Right kidney (tissue), 9 donors: Measurements from ENCODE around the gene OR6C3.
"Not testable (repeated sequence)": the region's sequence is repeated elsewhere in the genome, so short reads cannot be mapped to it uniquely, and the experiment has no call there.

Experiments
- DNase-seq: peaks from one replicate; pipeline ENCODE4 v3.0.0-alpha.2; 2016
- long read RNA-seq, 8 donors: transcript quantifications; one replicate each; lab custom pipeline, GENCODE V29; 2026

Gene OR6C3
- long read RNA-seq, donor 1, result 0 reads
- long read RNA-seq, donor 2, result 0 reads
- long read RNA-seq, donor 3, result 0 reads
- long read RNA-seq, donor 4, result 0 reads
- long read RNA-seq, donor 5, result 0 reads
- long read RNA-seq, donor 6, result 0 reads
- long read RNA-seq, donor 7, result 0 reads
- long read RNA-seq, donor 8, result 0 reads

GRCh38 chr12:55330446-55330845 lies at the start of gene OR6C3:
TSS of gene OR6C3 (plus strand) at chr12:55330746. CDS start at chr12:55331701, 955 bp downstream.
- DNase-seq, result no peak

- no peak for DNase-seq
Observed at GRCh38 chr12:55280991-55281390, 49.6 kb upstream of the OR6C3 start.

- no peak for DNase-seq
Observed at GRCh38 chr12:55289999-55290398, 40.5 kb upstream of the OR6C3 start.

- no peak for DNase-seq
Observed at GRCh38 chr12:55296469-55296868, 34.1 kb upstream of the OR6C3 start, which contains the start of gene OR6C6. TSS of gene OR6C6 (minus strand) at chr12:55296569. CDS start at chr12:55295232, 1,337 bp downstream.

GRCh38 chr12:55314043-55314442 lies 16.5 kb upstream of the OR6C3 start, which contains the start of gene OR6C1:
TSS of gene OR6C1 (plus strand) at chr12:55314343. CDS start at chr12:55320600, 6,257 bp downstream.
- no peak for DNase-seq

- no peak for DNase-seq
Observed at GRCh38 chr12:55320201-55320600, 10.3 kb upstream of the OR6C3 start.

GRCh38 chr12:55325801-55326200 lies 4.7 kb upstream of the OR6C3 start:
- not testable (repeated sequence) for DNase-seq

- DNase-seq, result no peak
Observed at GRCh38 chr12:55336002-55336401, 5.5 kb downstream of the OR6C3 start.

GRCh38 chr12:55355338-55355737 lies 24.8 kb downstream of the OR6C3 start:
- DNase-seq, result not testable (repeated sequence)

- DNase-seq, result no peak
Observed at GRCh38 chr12:55362675-55363074, 32.1 kb downstream of the OR6C3 start, which contains the start of gene OR6C75. TSS of gene OR6C75 (plus strand) at chr12:55362975. CDS start at chr12:55365111, 2,136 bp downstream.

- no peak for DNase-seq
Observed at GRCh38 chr12:55365086-55365485, 34.5 kb downstream of the OR6C3 start.

- DNase-seq, result no peak
Observed at GRCh38 chr12:55372521-55372920, 42.0 kb downstream of the OR6C3 start.
